Karpas-422 (cell line): Measurements from ENCODE around the gene PLP2. TPM values are rescaled to one million over a fixed set of nuclear protein-coding genes. Genes with fewer than 3 reads are reported as not detected.
A peak's percentile ranks its signal among the peaks of the same experiment; 100 is the strongest.
"Not testable (repeated sequence)": the region's sequence is repeated elsewhere in the genome, so short reads cannot be mapped to it uniquely, and the experiment has no call there.

Source experiments
- DNase-seq: peaks from one replicate; pipeline ENCODE4 v3.0.0-alpha.2; 2015
- H2AFZ ChIP-seq: fragments of 200-600 bp; sonication (generic); 2 replicates; pipeline ENCODE4 v1.6.1; 2014; ENCODE audit warnings: antibody characterized with exemption, low read length, mixed read lengths
- H3K27ac ChIP-seq: fragments of 200-600 bp; sonication (generic); 2 replicates; pipeline ENCODE4 v1.5.1; 2014; ENCODE audit warnings: mild to moderate bottlenecking, low read length, moderate library complexity
- H3K27me3 ChIP-seq: fragments of 200-600 bp; sonication (generic); 2 replicates; pipeline ENCODE4 v1.6.1; 2014; ENCODE audit warnings: low read length, mixed read lengths
- H3K36me3 ChIP-seq: fragments of 200-600 bp; sonication (generic); 2 replicates; pipeline ENCODE4 v1.6.1; 2014; ENCODE audit warnings: low read length, mixed read lengths; ENCODE audit not compliant: insufficient read depth
- H3K4me1 ChIP-seq: fragments of 200-600 bp; sonication (generic); 2 replicates; pipeline ENCODE4 v1.6.1; 2014; ENCODE audit warnings: mild to moderate bottlenecking, low read length, mixed read lengths
- H3K4me2 ChIP-seq: fragments of 200-600 bp; sonication (generic); 2 replicates; pipeline ENCODE4 v1.6.1; 2014; ENCODE audit warnings: low read length, low read depth, mild to moderate bottlenecking; ENCODE audit not compliant: poor library complexity, severe bottlenecking
- H3K4me3 ChIP-seq: fragments of 200-600 bp; sonication (generic); 2 replicates; pipeline ENCODE4 v1.5.1; 2014; ENCODE audit warnings: mild to moderate bottlenecking, antibody characterized with exemption, low read length, mixed read lengths
- H3K79me2 ChIP-seq: fragments of 200-600 bp; sonication (generic); 2 replicates; pipeline ENCODE4 v1.6.1; 2014; ENCODE audit warnings: mild to moderate bottlenecking, low read length, mixed read lengths
- H3K9ac ChIP-seq: fragments of 200-600 bp; sonication (generic); 2 replicates; pipeline ENCODE4 v1.6.0; 2014; ENCODE audit warnings: low read length
- H3K9me2 ChIP-seq: fragments of 200-600 bp; sonication (generic), shearing (Covaris generic); replicated peaks from 2 replicates; pipeline ENCODE4 v1.6.0; 2014; ENCODE audit warnings: mild to moderate bottlenecking, low read length, moderate library complexity; ENCODE audit not compliant: insufficient read depth
- H3K9me3 ChIP-seq: fragments of 300-700, 200-600 bp; sonication (generic); 2 replicates; pipeline ENCODE4 v1.6.1; 2014; ENCODE audit warnings: low read length, mixed read lengths
- H4K20me1 ChIP-seq: fragments of 200-600 bp; sonication (generic); 2 replicates; pipeline ENCODE4 v1.6.1; 2014; ENCODE audit warnings: mild to moderate bottlenecking, antibody characterized with exemption, low read length, low read depth; ENCODE audit not compliant: insufficient read depth
- total RNA-seq: library from RNA; depleted of rRNA; stranded (reverse); fragments of >200 nt; shearing (Covaris generic); gene quantifications from 2 replicates; pipeline ENCODE4 v1.2.3, GENCODE V29; 2014; ENCODE audit warnings: low replicate concordance

The PLP2 gene
- total RNA-seq, 1 experiment from 2014 or later, result 37.0 TPM

DNA sequence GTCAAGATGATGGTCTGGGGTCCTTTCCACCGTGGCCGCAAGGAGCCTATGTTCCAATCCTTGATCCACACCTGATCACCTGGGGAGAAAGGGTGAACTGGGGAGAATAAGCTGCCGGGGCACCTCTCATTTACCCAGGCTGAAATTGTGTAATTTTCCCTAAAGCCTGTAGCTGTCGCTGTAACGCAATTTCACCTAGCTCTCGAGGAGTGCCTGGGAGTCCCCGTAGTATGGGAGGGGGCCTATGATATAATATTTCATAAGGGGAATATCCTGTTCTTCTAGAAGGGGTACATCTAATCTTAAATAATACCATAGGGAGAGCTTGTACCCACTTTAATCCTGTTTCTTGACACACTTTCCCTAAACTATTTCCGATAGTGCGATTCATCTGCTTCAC, 29.4 kb upstream of the PLP2 start:
- H4K20me1 ChIP-seq, H3K27me3 ChIP-seq, H3K9ac ChIP-seq, H3K4me2 ChIP-seq, H2AFZ ChIP-seq, H3K4me1 ChIP-seq, H3K36me3 ChIP-seq, H3K27ac ChIP-seq, H3K9me2 ChIP-seq, H3K4me3 ChIP-seq, H3K79me2 ChIP-seq: not testable (repeated sequence)
- peak; percentile 51 for DNase-seq
- peaks cover 17% of the 10 kb centered on the region for H3K9me3 ChIP-seq

- H3K9me3 ChIP-seq, result peaks cover 17% of the 10 kb centered on the region
- H3K36me3 ChIP-seq, H3K27me3 ChIP-seq, H3K79me2 ChIP-seq, H3K9ac ChIP-seq, H3K9me2 ChIP-seq, DNase-seq, H3K27ac ChIP-seq, H4K20me1 ChIP-seq, H3K4me3 ChIP-seq, H3K4me2 ChIP-seq, H3K4me1 ChIP-seq, H2AFZ ChIP-seq: not testable (repeated sequence)
Measured at GRCh38 chrX:49143154-49143553, 28.5 kb upstream of the PLP2 start.

DNA sequence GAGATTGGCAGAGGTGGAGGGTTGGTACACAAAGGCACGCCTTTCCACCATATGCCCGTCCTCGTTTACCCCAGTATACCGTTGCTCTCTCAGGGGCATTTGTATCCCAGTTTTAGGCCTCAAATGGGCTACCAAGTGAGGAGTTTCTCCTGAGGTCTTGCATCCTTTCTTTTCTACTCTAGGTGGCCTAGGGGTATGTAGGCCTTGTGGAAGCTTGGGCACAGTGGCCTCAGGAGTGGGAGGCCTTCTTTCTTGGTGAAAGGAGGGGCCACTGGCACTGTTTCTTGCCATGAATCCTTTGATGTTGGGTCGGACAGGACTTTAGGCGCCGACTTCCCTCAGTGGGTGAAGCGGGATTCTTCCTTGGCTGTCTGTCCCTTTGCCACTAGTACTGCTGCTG, 24.4 kb upstream of the PLP2 start:
- Histone ChIP-seq H3K4me1 (peaks cover 4% of the 10 kb centered on the region; the same call in 1 of the 2 replicates), H3K9me3 (no peaks in the 10 kb centered on the region)

DNA sequence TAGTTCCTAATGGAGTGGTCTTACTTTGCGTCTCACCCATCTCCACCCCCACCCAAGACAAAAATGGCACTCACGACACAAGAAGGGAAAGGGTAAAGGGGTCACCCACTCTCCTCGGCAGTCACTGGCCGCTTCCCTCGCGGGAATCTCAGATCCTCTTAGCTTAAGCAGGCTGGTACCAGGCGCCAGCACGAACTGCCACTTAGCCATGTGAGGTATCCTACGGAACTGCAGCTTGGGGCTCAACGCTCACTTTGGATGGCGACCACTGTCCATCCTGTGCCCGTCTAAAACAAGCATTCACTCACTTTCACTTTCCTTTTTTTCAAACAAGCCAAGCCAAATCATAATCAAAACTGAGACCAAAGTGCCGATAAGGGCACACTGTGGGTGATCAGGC, 23.8 kb upstream of the PLP2 start:
- Histone ChIP-seq H3K9ac (no peak overlapping the region), H3K4me3 (no peak overlapping the region), H3K79me2 (no peaks in the 10 kb centered on the region), H2AFZ (no peak overlapping the region), H3K4me2 (no peak overlapping the region), H3K27me3 (no peaks in the 10 kb centered on the region), H3K27ac (no peak overlapping the region), H3K9me2 (no peaks in the 10 kb centered on the region), H4K20me1 (no peaks in the 10 kb centered on the region), H3K4me1 (peaks cover 4% of the 10 kb centered on the region; the same call in 1 of the 2 replicates), H3K36me3 (no peaks in the 10 kb centered on the region), H3K9me3 (no peaks in the 10 kb centered on the region)
- DNase-seq, result no peak

More for the DNA sequence above, 24.4 kb upstream of the PLP2 start:
- H2AFZ ChIP-seq, result no peak overlapping the region
- H3K79me2 ChIP-seq, result no peaks in the 10 kb centered on the region
- DNase-seq, result no peak
- H3K4me2 ChIP-seq, result no peak overlapping the region
- H3K36me3 ChIP-seq, result no peaks in the 10 kb centered on the region
- no peaks in the 10 kb centered on the region for H3K27me3 ChIP-seq
- no peaks in the 10 kb centered on the region for H4K20me1 ChIP-seq
- no peak overlapping the region for H3K4me3 ChIP-seq
- no peaks in the 10 kb centered on the region for H3K9me2 ChIP-seq
- no peak overlapping the region for H3K27ac ChIP-seq
- H3K9ac ChIP-seq, result no peak overlapping the region

DNA sequence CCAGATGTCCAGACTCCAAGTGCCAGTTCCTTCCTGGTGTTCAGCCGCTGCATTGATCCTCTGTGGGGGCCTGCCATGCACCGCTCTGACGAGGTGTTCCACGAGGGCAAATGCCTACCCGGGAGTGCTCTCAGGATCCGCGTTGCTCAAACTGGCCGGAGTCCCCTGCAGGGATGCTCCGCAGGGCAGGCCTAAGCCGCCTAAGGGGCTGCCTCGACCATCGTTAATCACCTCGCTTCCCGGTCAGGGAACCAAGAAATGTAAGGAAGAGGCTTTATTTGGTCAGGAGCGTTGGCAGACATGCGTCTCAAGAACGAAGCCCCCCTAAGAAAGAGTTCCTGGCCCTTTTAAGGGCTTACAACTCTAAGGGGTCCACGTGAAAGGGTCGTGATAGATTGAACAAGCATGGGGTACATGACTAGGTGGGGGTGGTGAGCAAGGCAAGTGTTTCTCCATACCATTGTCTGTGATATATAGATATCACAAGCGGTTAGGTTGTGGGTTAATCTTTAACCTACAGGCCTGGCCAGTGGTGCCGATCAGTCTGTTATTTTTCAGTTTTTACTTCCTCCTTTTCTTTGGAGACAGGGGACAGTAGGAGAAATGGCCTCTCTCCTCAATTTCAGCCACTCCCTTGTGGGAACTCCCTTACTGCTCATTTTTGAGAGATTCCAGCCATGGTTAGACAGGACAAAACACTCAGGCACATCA, 23.2 kb upstream of the PLP2 start:
- not testable (repeated sequence) for H4K20me1 ChIP-seq, H3K9me2 ChIP-seq, H3K4me3 ChIP-seq, H3K4me2 ChIP-seq, H3K36me3 ChIP-seq, H3K9ac ChIP-seq, H3K27ac ChIP-seq, H2AFZ ChIP-seq, H3K79me2 ChIP-seq, DNase-seq, H3K9me3 ChIP-seq, H3K27me3 ChIP-seq, H3K4me1 ChIP-seq

GRCh38 chrX:49149291-49149690, 22.4 kb upstream of the PLP2 start:
- not testable (repeated sequence) for H3K27ac ChIP-seq, H2AFZ ChIP-seq, H3K9ac ChIP-seq, H3K4me2 ChIP-seq, H3K4me3 ChIP-seq, H3K27me3 ChIP-seq, H3K9me2 ChIP-seq, H3K79me2 ChIP-seq, DNase-seq, H3K9me3 ChIP-seq, H3K4me1 ChIP-seq, H4K20me1 ChIP-seq, H3K36me3 ChIP-seq

DNA sequence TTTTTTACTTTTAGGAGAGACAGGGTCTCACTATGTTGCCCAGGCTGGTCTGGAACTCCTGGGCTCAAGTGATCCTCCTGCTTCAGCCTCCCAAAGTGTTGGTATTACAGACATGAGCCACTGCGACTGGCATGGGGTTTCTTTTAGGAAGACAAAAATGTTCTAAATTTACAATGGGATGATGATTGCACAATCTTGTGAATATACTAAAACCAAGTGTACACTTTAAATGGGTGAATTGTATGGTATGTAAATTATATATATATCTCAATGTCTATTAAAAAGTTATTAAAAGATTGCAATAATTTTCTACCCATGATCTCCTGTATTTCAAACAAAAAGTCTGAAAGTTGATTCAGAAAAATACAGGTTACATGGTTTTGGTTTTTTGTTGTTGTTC, 18.2 kb upstream of the PLP2 start:
- DNase-seq, result no peak
- no peaks in the 10 kb centered on the region for H3K9me2 ChIP-seq
- no peaks in the 10 kb centered on the region for H3K79me2 ChIP-seq
- no peaks in the 10 kb centered on the region for H3K36me3 ChIP-seq
- no peaks in the 10 kb centered on the region for H3K27me3 ChIP-seq
- no peak overlapping the region for H3K9ac ChIP-seq
- H2AFZ ChIP-seq, result no peak overlapping the region
- H3K4me2 ChIP-seq, result no peak overlapping the region
- no peak overlapping the region for H3K4me3 ChIP-seq
- H4K20me1 ChIP-seq, result no peaks in the 10 kb centered on the region
- peaks cover 17% of the 10 kb centered on the region for H3K4me1 ChIP-seq
- no peaks in the 10 kb centered on the region for H3K9me3 ChIP-seq
- H3K27ac ChIP-seq, result no peak overlapping the region

- Histone ChIP-seq H3K9ac (peak overlapping the region; percentile 56), H3K27ac (peak overlapping the region; percentile 90), H3K27me3 (no peaks in the 10 kb centered on the region), H2AFZ (no peak overlapping the region), H4K20me1 (no peaks in the 10 kb centered on the region), H3K9me2 (no peaks in the 10 kb centered on the region), H3K4me1 (peaks cover 17% of the 10 kb centered on the region), H3K79me2 (no peaks in the 10 kb centered on the region), H3K4me2 (peak overlapping the region; percentile 72), H3K36me3 (no peaks in the 10 kb centered on the region), H3K4me3 (peak overlapping the region; percentile 68), H3K9me3 (no peaks in the 10 kb centered on the region)
- peak; percentile 85 for DNase-seq
Measured at GRCh38 chrX:49155243-49155899, 16.3 kb upstream of the PLP2 start.
